ENCODE measurements around the gene ABCG1. TPM values are rescaled to one million over a fixed set of nuclear protein-coding genes. Genes with fewer than 3 reads are reported as not detected.
"Not testable (repeated sequence)": the region's sequence is repeated elsewhere in the genome, so short reads cannot be mapped to it uniquely, and the experiment has no call there.

The ABCG1 gene
- polyA plus RNA-seq, 1 donor from 2014 or later, result 11.6 TPM

DNA sequence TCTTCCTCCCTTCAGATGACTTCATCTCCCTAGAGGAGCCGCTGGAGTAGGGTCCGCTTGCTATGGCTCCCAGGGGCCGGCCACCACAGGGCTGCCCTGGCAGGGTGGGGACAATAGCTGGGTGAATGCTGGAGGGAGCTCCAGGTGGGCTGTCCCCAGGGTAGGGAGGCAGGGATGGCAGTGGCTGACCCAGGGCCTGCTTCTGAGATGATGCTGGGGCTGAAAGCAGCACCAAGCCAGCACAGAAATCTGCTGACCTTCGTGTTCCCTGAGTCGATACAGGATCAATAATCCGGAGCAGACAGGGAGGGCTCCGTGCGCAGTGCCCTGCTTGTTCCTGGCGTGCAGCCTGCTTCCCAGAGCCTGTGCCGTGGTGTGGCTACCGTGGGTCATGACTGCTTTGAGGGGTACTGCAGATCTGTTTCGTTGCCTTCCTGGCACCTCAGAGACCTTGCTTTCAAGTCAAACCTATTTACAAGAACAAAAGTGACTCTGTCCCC lies 62.3 kb downstream of the ABCG1 start:
- peaks cover 9 to 12% (median 10%) of the 10 kb centered on the region in 3 donors for H3K4me1 Mint-ChIP-seq
- H3K4me3 Mint-ChIP-seq, result no peak overlapping the region
- H3K36me3 Mint-ChIP-seq, result peaks cover 13% of the 10 kb centered on the region
- H3K27me3 Mint-ChIP-seq, result peaks cover 6% of the 10 kb centered on the region
- no peaks in the 10 kb centered on the region for H3K9me3 Mint-ChIP-seq
- H3K27ac Mint-ChIP-seq, result no peak overlapping the region

DNA sequence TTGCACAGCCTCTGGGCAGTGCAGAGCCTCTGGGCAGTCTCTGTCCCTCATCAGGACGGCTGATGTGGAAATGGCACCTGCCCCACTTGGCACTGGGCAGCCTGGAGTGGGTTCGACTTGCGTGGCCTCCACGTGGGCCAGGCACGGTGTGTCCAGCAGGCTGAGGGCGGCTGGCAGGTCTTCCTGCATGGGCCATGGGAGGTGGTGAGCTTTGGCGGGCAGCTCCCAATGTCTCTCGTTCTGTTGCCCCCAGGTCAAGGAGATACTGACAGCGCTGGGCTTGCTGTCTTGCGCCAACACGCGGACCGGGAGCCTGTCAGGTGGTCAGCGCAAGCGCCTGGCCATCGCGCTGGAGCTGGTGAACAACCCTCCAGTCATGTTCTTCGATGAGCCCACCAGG lies 63.1 kb downstream of the ABCG1 start:
- Mint-ChIP-seq H3K4me3 (no peak overlapping the region), H3K27ac (no peak overlapping the region), H3K36me3 (peaks cover 16% of the 10 kb centered on the region), H3K27me3 (peaks cover 8% of the 10 kb centered on the region), H3K9me3 (no peaks in the 10 kb centered on the region), H3K4me1 (peaks cover 15 to 16% (median 16%) of the 10 kb centered on the region in 3 donors)

DNA sequence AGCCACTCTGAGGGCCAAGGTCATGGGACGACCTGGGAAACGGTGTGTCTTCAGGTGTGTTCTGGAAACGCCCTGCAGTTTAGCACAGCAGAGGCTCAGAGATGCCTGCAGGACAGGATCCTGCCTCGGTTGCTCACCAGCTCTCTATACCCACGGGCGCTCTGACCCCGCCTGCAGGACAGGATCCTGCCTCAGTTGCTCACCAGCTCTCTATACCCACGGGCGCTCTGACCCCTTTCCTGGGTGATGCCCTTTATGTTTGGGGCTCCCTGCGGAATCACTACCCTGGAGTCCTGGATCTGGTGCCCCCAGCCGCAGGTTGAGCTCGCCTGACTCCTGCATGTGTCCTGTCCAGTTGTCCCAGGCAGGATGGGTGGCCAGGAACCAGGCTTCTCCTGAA lies 63.8 kb downstream of the ABCG1 start:
- Mint-ChIP-seq H3K4me3 (peak overlapping the region in 1 of 4 donors; percentile 8), H3K36me3 (peaks cover 16% of the 10 kb centered on the region), H3K4me1 (peaks cover 15 to 16% (median 16%) of the 10 kb centered on the region in 3 donors), H3K27me3 (peaks cover 9% of the 10 kb centered on the region), H3K9me3 (no peaks in the 10 kb centered on the region), H3K27ac (no peak overlapping the region)

DNA sequence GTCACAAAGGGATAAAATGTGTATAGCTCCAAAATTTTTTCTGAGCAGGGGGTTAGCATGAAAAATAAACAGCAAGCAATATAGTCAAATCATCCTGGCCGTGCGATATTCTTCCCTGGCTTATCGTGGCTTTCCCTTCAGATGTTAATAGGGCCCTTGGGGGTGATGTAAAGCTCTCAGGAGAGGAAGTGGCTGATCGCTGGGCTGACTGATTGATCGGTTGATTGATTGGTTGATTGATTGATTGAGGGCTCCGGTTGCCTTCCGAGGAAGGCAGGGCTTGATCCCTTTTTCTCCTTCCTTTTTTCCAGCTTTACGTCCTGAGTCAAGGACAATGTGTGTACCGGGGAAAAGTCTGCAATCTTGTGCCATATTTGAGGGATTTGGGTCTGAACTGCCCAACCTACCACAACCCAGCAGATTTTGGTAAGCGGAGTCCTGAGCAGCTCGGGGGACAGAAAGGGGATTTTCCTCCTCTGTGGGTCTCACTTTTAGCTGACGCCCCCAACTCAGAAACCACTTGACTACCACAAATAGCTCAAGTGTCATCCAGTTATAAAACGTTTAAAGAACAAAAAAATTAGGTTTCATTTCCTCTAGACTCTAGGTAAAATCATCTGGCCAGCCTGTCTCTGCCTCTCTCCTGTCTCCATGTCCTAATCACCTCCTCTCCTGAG lies 66.8 kb downstream of the ABCG1 start:
- Mint-ChIP-seq H3K27ac (peak overlapping the region in 2 of 3 donors; percentile 11 to 94), H3K4me3 (peak overlapping the region in 3 of 4 donors; percentile 7 to 82 (median 49))

DNA sequence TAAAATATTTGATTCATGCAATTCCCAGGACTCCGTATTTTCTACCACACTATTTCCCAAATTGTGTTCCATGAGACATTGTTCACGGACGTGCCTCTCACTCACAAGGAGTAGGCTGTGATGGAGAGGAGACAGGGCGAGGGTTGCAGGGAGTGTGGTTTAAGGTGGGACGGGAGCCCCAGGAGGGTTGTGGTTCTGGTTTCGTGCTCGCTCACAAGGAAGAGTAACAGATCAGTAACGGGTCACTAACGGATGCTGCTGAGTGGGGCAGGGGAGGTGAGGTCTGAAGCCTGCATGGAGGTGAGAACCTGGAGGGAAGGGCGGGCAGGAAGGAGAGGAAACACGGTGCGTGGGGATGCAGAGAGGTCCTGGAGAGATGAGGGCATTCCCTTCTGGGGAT lies 67.5 kb downstream of the ABCG1 start:
- Mint-ChIP-seq H3K27ac (peak overlapping the region in 2 of 3 donors; percentile 11 to 28), H3K9me3 (peaks cover 0 to 1% (median 0%) of the 10 kb centered on the region in 3 donors), H3K4me3 (peak overlapping the region in 3 of 4 donors; percentile 7 to 84 (median 82)), H3K4me1 (peaks cover 15 to 16% (median 16%) of the 10 kb centered on the region in 3 donors), H3K27me3 (peaks cover 9% of the 10 kb centered on the region), H3K36me3 (peaks cover 18% of the 10 kb centered on the region)

More for the DNA sequence above, 66.8 kb downstream of the ABCG1 start:
- peaks cover 9% of the 10 kb centered on the region for H3K27me3 Mint-ChIP-seq
- peaks cover 15 to 16% (median 16%) of the 10 kb centered on the region in 3 donors for H3K4me1 Mint-ChIP-seq
- peaks cover 0 to 1% (median 0%) of the 10 kb centered on the region in 3 donors for H3K9me3 Mint-ChIP-seq
- peaks cover 18% of the 10 kb centered on the region for H3K36me3 Mint-ChIP-seq

DNA sequence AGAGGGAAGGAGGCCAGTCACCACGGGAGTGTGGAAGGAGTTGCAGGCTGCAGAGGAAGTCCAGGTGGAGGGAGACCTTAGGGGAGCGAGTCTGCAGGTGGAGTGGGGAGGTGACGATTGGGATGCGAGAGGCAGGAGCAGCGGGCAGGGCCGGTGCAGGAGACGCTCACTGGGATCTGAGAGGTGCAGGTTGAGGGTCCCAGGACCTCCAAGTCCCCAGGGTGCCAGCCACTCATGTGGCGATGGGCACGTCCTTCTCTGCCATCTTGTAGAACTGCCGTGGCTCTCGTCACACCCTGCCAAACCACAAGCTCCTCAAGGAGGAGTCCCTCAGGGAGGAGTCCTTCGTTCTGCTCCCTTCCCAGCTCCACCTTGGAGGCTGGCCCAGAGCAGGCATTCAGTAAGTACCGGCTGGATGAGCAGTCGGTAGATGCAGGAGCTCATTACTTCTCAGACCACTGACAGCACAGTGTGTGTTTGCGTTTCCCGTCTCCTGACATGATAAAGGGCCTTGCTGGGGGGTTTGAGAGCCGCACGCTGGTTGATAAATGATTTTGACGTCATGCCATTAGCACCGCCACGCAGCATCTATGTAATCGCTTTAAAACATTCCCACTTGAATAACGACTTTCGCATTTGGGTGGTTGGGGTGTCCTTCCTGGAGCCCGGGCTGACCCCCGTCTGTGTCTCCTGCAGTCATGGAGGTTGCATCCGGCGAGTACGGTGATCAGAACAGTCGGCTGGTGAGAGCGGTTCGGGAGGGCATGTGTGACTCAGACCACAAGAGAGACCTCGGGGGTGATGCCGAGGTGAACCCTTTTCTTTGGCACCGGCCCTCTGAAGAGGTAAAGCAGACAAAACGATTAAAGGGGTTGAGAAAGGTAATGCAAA lies 68.5 kb downstream of the ABCG1 start:
- H3K4me3 Mint-ChIP-seq, result peak overlapping the region in 1 of 4 donors; percentile 65
- peaks cover 15 to 16% (median 16%) of the 10 kb centered on the region in 3 donors for H3K4me1 Mint-ChIP-seq
- peaks cover 9% of the 10 kb centered on the region for H3K27me3 Mint-ChIP-seq
- H3K9me3 Mint-ChIP-seq, result peaks cover 0 to 1% (median 0%) of the 10 kb centered on the region in 3 donors
- peaks cover 17% of the 10 kb centered on the region for H3K36me3 Mint-ChIP-seq
- no peak overlapping the region for H3K27ac Mint-ChIP-seq

DNA sequence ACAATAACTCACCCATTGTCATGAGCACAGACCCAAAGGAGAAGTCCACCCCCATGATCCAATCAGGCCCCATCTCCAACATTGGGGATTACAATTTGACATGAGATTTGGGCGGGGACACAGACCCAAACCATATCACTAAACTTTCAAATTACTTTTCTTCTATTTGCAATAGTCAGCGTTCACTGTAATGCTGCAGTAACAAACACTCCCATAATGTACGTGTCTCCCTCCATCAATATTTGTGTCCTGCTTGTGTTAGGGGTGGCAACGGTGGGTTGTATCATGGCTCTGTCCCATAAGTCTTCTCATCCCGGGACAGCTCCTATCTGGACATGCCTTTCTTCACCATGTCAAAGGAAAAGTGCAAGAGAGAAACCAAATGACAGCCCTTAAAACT lies 70.0 kb downstream of the ABCG1 start:
- Mint-ChIP-seq H3K4me3 (peak overlapping the region in 1 of 4 donors; percentile 61), H3K9me3 (peaks cover 0 to 1% (median 0%) of the 10 kb centered on the region in 3 donors), H3K4me1 (peaks cover 15 to 16% (median 15%) of the 10 kb centered on the region in 3 donors), H3K36me3 (peaks cover 14% of the 10 kb centered on the region), H3K27ac (no peak overlapping the region), H3K27me3 (peaks cover 9% of the 10 kb centered on the region)

DNA sequence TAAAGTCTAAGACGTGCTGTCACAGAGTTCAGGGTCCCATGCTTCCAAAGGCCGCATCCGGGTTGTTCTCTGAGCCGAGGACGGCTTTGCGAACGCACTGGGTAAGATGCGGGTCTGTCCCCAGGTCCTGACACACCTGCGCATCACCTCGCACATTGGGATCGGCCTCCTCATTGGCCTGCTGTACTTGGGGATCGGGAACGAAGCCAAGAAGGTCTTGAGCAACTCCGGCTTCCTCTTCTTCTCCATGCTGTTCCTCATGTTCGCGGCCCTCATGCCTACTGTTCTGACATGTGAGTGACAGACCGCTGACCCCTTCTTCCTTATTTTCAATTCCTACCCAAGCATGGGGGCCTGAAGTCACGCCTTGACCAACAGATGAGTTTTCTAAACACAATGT lies 71.0 kb downstream of the ABCG1 start:
- peak overlapping the region in 2 of 3 donors; percentile 48 to 71 for H3K27ac Mint-ChIP-seq
- H3K36me3 Mint-ChIP-seq, result peaks cover 14% of the 10 kb centered on the region
- H3K4me3 Mint-ChIP-seq, result no peak overlapping the region
- peaks cover 15 to 16% (median 15%) of the 10 kb centered on the region in 3 donors for H3K4me1 Mint-ChIP-seq
- H3K27me3 Mint-ChIP-seq, result peaks cover 9% of the 10 kb centered on the region
- H3K9me3 Mint-ChIP-seq, result peaks cover 0 to 1% (median 0%) of the 10 kb centered on the region in 3 donors

DNA sequence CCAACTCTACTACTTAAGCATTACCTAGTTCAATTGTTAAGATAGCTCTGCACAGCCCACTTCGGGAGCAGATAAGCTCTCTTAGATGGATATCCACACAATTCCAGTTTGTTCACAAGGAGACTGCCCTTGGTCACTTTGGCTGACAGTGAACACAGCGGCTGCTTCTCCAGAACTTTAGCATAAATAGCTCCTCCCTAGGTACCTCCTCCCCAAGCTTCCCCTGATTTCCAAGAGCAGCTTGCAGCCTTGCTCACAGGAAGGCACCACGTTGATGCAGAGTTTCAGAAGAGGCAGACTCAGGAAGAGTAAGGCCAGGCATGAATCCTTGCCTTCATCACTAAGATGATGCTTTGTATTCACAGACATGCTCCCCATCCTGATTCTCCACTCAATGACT lies 71.6 kb downstream of the ABCG1 start:
- peaks cover 0 to 1% (median 0%) of the 10 kb centered on the region in 3 donors for H3K9me3 Mint-ChIP-seq
- H3K27ac Mint-ChIP-seq, result peak overlapping the region in 1 of 3 donors; percentile 24
- H3K4me1 Mint-ChIP-seq, result peaks cover 11 to 15% (median 13%) of the 10 kb centered on the region in 3 donors
- H3K4me3 Mint-ChIP-seq, result no peak overlapping the region
- peaks cover 9% of the 10 kb centered on the region for H3K27me3 Mint-ChIP-seq
- peaks cover 14% of the 10 kb centered on the region for H3K36me3 Mint-ChIP-seq

DNA sequence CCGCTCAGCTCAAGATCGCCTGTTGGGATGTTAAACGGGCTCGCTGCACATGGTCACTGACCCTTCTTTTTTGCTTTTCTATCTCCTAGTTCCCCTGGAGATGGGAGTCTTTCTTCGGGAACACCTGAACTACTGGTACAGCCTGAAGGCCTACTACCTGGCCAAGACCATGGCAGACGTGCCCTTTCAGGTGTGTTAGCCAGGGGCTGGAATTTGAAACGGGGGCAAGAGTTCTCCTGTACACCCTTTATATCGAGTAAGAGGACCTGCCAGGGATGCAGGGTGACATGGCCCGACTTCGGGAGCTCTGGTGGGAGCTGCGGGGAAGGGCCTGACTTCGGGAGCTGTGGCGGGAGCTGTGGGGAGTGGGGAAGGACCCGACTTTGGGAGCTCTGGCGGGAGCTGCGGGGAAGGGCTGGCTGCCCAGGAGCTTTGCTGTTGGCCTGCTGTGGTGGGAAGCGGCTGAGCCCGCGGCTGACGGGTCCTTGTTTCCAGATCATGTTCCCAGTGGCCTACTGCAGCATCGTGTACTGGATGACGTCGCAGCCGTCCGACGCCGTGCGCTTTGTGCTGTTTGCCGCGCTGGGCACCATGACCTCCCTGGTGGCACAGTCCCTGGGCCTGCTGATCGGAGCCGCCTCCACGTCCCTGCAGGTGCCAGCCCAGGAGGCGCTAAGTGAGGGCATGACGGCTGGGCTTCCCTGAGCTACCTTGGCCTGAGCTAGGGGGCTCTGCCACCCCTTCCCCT lies 72.2 kb downstream of the ABCG1 start:
- H3K9me3 Mint-ChIP-seq, result peaks cover 0 to 1% (median 0%) of the 10 kb centered on the region in 3 donors
- H3K27me3 Mint-ChIP-seq, result peaks cover 4% of the 10 kb centered on the region
- H3K27ac Mint-ChIP-seq, result peak overlapping the region in 1 of 3 donors; percentile 19
- H3K4me1 Mint-ChIP-seq, result peaks cover 4 to 8% (median 6%) of the 10 kb centered on the region in 3 donors
- peaks cover 14% of the 10 kb centered on the region for H3K36me3 Mint-ChIP-seq
- H3K4me3 Mint-ChIP-seq, result no peak overlapping the region

DNA sequence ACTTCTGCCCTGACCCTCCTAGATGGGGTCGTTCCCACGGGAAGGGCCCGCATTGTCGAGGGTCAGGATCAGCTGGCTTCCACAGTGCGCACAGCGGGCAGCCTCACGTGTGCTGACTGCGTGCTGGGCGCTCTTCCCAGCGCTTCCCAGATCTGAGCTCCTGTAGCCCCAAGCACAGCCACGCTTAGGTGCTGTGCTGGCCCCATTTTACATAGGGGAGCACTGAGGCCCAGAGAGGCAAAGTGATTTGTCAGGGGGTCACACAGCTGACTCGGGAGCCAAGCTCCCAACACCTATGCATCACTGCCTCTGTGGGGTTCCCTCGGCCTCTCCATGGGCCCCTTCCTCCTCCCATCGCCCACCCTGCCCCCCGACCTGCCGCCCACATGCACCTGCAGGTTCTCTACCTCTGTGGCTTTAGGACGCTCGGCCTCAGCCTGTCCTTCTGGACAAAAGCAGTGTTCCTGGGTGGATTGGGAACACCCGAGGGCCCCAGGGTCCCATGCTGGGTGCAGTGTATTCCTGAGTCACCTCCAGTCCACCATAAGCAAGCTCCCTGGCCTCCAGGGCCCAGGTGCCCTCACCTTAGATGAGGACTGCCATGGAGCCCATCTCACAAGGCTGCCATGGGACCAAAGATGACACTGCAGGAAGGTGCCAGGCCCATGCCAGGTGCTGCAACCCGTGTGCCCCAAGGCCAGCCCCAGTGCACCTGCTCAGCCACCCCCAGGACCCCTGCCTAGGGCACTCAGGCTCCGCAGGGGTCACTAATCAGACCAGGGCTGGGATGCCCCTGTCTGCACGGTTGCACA lies 73.0 kb downstream of the ABCG1 start:
- peak overlapping the region in 1 of 3 donors; percentile 19 for H3K27ac Mint-ChIP-seq
- peaks cover 0 to 1% (median 0%) of the 10 kb centered on the region in 3 donors for H3K9me3 Mint-ChIP-seq
- peaks cover 0 to under 1% (median 0%) of the 10 kb centered on the region in 3 donors for H3K4me1 Mint-ChIP-seq
- H3K4me3 Mint-ChIP-seq, result peak overlapping the region in 1 of 4 donors; percentile 3
- peaks cover 1% of the 10 kb centered on the region for H3K27me3 Mint-ChIP-seq
- H3K36me3 Mint-ChIP-seq, result peaks cover 10% of the 10 kb centered on the region

DNA sequence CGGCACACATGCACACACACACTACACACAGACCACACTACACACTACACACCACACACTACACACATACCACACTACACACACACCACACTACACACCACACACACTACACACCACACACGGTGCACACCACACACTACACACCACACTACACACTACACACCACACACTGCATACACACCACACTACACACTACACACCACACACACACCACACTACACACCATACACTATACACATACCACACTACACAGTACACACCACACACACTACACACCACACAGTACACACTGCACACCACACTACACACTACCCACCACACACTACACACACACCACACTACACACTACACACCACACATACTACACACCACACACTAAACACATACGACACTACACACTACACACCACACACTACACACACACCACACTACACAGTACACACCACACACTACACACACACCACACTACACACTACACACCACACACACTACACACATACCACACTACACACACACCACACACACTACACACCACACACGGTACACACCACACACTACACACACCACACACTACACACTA lies 73.7 kb downstream of the ABCG1 start:
- H3K27ac Mint-ChIP-seq, H3K4me3 Mint-ChIP-seq, H3K36me3 Mint-ChIP-seq, H3K9me3 Mint-ChIP-seq, H3K27me3 Mint-ChIP-seq, H3K4me1 Mint-ChIP-seq: not testable (repeated sequence)

DNA sequence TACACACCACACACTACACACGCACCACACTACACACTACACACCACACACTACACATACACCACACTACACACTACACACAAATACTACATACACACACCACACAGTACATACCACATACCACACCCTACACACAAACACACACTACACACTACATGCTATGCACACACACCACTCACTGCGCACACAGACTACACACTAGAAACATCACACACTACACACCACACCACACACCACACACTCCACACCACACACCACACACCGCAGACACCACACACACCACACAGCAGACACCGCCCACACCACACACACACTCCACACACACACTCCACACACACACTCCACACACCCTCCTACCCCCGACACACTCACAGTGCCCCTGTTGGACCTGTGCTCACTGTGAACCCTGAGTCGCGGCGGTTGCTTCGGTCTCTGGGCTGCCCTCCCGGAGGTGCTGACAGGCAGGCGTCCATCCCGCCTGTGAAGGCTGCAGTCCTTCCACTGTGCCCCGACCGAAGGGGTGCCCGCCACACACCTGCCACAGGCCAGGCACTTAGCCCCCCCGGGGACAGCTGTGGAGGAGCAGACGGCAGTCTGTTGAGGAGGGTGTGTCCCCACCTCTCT lies 74.8 kb downstream of the ABCG1 start:
- Mint-ChIP-seq H3K27ac (no peak overlapping the region), H3K4me1 (no peaks in the 10 kb centered on the region), H3K36me3 (peaks cover 4% of the 10 kb centered on the region), H3K4me3 (no peak overlapping the region), H3K27me3 (no peaks in the 10 kb centered on the region), H3K9me3 (no peaks in the 10 kb centered on the region)

Measured in IgD-negative memory B cell (primary cell).